NCI-H1048 (cell line): ENCODE measurements around the gene DEPDC1.
"Not testable (repeated sequence)": the region's sequence is repeated elsewhere in the genome, so short reads cannot be mapped to it uniquely, and the experiment has no call there.

Source experiments
- DNase-seq: peaks from one replicate; lab custom pipeline; 2025; lab: John Stamatoyannopoulos, UW

The DEPDC1 gene

GRCh38 chr1:68496680-68497357 lies at the start of gene DEPDC1:
Gene DEPDC1 (minus strand): TSS chr1:68497082. CDS start chr1:68496999, 83 bp downstream.
- peak; percentile 86 for DNase-seq

GRCh38 chr1:68544651-68545050 lies 47.8 kb upstream of the DEPDC1 start:
- DNase-seq: no peak

- DNase-seq: no peak
Measured at GRCh38 chr1:68542586-68542985, 45.7 kb upstream of the DEPDC1 start.

- DNase-seq: no peak
Measured at GRCh38 chr1:68538941-68539340, 42.1 kb upstream of the DEPDC1 start.

- no peak for DNase-seq
Measured at GRCh38 chr1:68528243-68528642, 31.4 kb upstream of the DEPDC1 start.

- DNase-seq: no peak
Measured at GRCh38 chr1:68525781-68526180, 28.9 kb upstream of the DEPDC1 start.

GRCh38 chr1:68521286-68521685 lies 24.4 kb upstream of the DEPDC1 start:
- DNase-seq: no peak

GRCh38 chr1:68516066-68516465 lies 19.2 kb upstream of the DEPDC1 start:
- DNase-seq: no peak

- no peak for DNase-seq
Measured at GRCh38 chr1:68511254-68511653, 14.4 kb upstream of the DEPDC1 start.

GRCh38 chr1:68506386-68506785 lies 9.5 kb upstream of the DEPDC1 start:
- no peak for DNase-seq

GRCh38 chr1:68503085-68503484 lies 6.2 kb upstream of the DEPDC1 start:
- no peak for DNase-seq

GRCh38 chr1:68497358-68497698 lies 446 bp upstream of the DEPDC1 start:
- no peak for DNase-seq

GRCh38 chr1:68495968-68496679 lies 758 bp downstream of the DEPDC1 start:
- no peak for DNase-seq

- no peak for DNase-seq
Measured at GRCh38 chr1:68495532-68495931, 1.4 kb downstream of the DEPDC1 start.

GRCh38 chr1:68493193-68493592 lies 3.7 kb downstream of the DEPDC1 start:
- no peak for DNase-seq

GRCh38 chr1:68492255-68492654 lies 4.6 kb downstream of the DEPDC1 start:
- DNase-seq: not testable (repeated sequence)

GRCh38 chr1:68490046-68490651 lies 6.7 kb downstream of the DEPDC1 start:
- DNase-seq: no peak

- no peak for DNase-seq
Measured at GRCh38 chr1:68485431-68486022, 11.4 kb downstream of the DEPDC1 start.

- no peak for DNase-seq
Measured at GRCh38 chr1:68484618-68485017, 12.3 kb downstream of the DEPDC1 start.

GRCh38 chr1:68481041-68481440 lies 15.8 kb downstream of the DEPDC1 start:
- DNase-seq: no peak

GRCh38 chr1:68479501-68479900 lies 17.4 kb downstream of the DEPDC1 start:
- no peak for DNase-seq

- DNase-seq: no peak
Measured at GRCh38 chr1:68478662-68479061, 18.2 kb downstream of the DEPDC1 start.

- DNase-seq: not testable (repeated sequence)
Measured at GRCh38 chr1:68476626-68477025, 20.3 kb downstream of the DEPDC1 start.
